Activated CD4-positive, alpha-beta T cell treated with anti-CD3 and anti-CD28 coated beads for 4 hours (primary cell): ENCODE measurements around the gene EMSY.
"Not testable (repeated sequence)": the region's sequence is repeated elsewhere in the genome, so short reads cannot be mapped to it uniquely, and the experiment has no call there.

Experiments used
- DNase-seq, 2 donors: peaks; one replicate each; pipeline ENCODE4 v3.0.0-alpha.2; 2020

EMSY gene

DNA sequence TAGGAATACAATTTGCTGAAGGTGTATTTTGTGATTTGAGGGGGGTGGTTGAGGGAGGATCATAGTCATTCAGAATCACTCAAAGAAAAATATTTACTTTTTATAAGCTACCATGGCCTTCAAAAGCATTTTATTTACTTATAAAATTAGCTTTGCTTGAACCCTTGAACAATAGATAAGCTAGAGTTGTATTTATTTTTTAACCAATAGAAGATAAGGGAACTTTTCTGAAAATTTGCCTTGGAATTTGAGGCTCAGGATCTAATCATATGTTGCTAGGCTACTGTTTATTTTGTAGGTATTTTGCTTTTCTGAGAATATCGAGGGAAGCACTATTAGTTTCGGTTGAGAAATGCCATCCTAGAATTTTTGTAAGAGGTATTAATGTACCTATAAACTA, 82.1 kb downstream of the EMSY start:
- no peak for DNase-seq

DNA sequence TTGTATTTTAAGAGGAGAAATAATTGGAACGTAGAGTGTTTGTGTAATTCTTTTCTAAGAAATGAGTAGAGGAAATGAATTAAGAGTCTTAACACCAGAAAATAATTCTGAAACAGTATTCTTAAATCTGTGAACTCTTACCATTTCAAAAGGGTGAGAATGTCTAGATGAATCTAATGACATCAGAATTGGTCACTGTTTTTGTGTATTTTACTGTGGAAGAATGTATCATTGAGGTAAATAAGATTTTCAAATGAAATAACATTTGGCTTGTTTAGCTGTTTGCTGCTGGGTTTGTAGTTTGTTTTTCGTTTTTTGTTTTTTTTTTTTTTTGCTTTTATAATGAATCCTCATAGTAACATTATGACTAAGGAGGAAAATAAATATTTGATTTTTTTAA, 97.6 kb downstream of the EMSY start:
- no peak for DNase-seq

DNA sequence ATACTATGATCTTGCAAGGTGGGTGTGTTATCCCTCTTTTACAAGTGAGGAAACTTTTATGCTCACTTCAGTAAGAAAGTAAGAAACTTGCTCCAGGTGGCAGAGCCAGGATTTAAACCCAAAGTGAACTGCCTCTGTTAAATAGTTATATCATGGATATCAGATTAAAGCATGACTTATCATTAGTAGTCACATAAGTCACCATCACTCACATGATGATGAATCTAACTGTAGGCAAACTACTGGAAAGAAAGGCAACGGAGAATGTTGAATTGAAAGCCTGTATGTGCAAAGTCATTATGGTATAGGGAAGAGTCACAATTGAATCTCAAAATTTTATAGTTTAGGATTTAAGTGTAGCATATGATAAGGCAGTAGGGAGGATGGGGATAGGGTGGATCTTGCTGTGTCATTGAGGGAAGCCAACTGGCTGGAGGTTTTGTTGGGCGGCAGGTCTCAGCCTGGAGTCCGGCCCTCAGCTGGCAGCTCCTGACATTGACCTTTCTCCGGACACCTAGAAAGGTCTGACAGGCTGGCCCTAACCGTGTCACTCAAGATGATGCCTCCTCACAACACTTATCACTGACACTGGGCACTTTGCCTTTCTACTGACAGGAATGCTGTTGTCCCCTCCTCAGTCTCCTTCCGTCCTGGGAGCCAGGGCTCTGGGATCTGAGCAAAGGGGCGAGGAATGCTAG, 98.3 kb downstream of the EMSY start:
- DNase-seq = no peak

DNA sequence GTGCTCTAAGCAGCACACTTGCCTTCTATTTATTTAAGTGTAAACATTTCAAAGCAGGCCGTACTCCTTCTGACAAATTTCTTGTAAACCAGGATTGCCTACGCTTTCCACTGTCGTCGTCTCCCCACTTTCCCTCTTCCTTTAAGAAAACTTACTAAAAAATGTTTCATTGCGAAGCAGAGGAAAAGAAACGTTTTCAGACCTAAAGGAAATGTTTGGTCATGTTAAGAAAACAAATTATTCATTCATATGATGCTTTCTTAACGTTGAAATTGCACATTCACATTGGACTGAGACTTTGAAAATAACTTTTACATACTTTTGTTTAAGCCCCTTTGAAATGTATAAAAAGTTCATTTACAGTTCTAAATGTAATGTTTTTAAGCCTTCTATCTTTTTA, 106.0 kb downstream of the EMSY start:
- DNase-seq = no peak

DNA sequence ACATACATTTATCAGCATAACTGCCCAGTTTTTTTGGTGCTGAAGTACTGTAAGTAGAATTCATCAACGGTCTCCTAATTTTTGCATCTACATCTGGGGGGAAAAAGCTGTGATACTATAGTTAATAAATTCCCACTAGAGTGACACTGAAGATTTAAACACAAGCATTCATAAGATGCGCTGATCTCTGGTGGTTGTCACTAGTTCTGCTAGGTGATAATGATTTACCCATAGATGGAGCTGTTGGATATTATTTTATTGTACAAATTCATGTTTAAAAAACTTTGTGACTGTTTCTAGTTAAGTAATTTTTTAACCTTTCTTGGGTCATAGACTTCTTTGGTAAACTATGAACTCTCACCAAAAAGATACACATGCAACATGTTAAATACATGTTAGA, 106.6 kb downstream of the EMSY start:
- no peak for DNase-seq

DNA sequence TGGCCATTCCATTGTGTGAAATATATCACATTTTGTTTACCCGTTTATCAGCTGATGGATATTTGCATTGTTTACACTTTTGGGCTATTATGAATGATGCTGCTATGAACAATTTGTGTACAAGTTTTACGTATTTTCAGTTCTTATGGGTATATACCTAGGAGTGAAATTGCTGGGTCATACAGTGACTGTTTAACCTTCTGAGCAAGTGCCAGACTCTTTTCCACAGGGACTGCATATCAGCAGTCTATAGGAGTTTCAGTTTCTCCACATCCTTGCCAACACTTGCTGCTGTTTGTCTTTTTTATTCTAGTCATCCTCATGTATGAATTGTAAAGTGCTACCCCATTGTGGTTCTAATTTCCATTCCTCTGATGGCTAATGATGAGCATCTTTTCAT, 108.2 kb downstream of the EMSY start:
- DNase-seq = no peak

DNA sequence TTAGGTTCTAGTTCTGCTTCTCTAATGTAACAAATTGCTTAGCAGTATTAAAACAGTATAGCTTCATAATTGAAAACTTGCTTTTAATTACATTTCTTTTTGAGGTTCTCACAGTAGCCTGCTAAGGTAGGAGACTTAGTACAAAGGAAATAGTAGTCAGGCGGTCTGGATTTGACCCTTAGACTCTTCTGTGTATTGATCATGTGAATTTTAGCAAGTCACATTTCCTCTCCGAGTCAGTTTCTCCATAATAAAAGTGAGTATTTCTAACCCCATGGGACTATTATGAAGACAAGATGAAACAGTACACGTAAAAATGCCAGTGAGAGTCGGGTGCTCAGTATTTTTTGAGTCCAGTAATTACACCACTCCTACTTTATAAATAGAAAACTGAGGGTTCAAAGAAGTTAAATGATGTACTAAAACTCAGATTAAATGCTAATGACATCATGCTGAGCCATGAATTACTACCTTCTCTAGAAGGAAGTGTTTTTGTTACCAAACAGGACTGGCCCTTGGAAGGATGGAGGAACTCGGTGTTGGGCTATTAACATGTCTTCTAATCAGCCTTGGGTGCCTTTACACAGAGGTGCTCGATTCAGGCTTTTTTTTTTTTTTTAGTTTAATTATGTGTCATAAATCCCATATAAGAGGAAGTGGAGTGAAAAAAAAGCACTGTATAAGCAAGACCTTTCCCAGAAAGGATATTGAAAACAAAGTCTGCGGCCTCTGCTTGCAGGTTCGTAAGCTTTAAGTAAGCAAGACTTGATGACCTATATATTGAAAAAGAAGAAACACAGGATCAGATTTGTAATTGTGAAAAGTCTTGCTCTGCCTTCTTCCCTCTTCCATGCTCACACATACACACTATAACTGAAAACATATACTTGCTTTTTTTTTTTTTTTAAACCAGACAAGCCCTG, 109.0 kb downstream of the EMSY start:
- no peak for DNase-seq

DNA sequence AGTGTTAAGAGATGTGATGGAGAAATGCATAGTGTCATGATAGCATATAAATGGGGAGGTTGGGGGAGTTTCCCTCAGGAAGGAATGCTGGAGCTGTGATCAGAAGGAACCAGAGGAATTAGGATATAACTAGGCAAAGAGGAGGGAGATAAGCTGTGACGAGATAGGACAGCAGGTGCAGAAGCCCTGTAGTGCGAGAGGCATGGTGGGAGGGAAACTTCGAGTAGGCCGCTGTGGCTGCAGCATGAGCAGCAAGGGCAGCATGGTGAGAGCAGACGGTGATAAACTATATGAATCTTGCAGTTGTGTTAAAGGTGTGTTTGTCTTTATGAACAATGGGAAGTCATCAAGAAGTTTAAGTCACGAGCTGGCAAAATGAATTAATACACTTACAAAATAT, 109.9 kb downstream of the EMSY start:
- no peak for DNase-seq

DNA sequence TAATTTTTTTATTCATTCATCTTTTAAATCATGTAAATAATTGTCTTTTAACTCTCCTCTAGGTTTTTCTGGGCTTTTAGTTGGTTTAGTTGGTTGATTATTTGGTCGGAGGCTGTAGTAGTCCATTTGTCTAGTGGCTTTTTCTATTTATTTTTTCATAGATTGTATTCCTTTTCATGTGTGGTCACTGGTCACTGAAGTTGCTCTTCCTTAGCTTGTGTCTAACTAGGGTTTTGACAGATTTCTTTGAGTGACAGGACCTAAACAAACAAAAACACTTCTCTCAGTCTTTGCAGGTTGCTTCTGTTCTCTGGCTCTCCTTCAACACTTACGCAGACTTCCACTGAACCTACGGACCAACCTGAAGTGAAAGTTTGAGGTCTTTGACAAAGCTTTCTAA, 112.6 kb downstream of the EMSY start:
- DNase-seq = no peak

DNA sequence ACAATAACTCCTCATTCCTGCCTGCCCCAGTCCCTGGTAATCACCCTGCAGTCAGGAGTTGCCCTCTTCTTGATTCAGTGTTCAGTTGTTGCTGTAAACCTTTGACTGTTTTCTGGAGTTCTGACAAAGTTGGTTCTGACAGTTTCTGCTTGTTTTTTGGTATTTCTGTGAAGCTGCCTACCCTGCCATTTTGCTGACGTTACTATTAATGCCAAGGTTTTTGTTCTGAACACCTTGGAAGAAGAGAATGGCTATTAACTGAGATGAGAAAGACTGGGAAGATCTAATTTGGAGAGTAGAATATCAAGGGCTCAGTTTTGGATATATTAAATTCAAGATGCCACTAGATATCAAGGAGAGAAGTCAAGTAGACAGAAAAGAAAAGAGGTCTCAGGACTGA, 113.7 kb downstream of the EMSY start:
- DNase-seq = no peak

DNA sequence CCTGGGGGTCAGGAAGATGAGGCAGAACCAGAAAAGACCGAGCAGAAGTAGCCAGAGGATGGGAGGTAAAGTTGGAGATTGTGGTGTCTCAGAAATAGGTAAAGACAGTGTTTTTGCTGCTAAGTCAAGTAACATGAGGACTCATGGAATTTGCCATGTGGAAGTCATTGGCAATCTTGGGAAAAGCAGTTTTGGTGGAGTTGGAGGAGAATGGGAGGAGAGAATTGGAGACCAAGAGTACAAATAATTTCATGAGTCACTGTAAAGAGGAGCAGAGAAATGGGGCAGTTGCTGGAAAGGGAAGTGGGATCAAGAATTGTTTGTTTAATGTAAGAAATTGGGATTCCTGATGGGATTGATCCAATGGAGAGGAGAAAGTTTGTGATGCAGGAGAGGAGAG, 114.1 kb downstream of the EMSY start:
- no peak for DNase-seq

DNA sequence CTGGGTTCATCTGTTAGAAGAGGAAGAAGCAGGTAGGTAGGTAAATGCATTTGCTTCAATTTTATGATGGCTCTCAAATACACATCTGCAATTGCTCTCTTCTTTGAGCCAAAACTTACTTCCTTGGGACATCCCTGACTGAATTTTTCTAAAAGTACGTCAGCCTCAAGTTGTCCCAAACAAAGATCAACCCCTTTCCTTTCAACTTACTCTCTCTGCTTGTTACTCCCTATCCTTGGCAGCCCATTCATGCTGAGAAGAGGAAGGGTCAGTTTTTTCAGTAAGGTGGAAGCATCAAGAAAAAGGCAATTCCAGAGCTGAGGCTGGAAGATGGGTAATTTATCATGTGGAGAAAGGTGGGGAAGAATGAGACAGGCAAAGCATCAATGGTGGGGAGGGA, 114.5 kb downstream of the EMSY start:
- no peak for DNase-seq

DNA sequence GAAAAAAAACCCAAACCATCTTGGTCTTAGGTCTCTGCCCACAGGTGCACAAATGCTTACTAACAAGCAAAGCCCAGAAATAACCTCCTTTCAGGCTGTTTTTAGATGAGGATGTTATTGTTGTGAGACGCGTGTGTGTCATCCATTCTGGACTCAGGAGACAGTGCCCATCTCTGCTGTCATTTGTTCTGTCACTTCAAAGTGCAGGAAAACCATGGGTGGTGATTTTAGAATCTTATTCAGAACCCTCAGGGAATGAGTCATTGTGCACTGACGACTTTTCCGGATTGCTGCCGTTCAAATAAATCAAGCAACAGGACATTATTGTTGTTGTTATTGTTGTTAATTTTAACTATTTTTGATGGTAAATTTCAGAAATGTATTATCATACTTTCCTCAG, 115.4 kb downstream of the EMSY start:
- peak; percentile 12 to 28 for DNase-seq

DNA sequence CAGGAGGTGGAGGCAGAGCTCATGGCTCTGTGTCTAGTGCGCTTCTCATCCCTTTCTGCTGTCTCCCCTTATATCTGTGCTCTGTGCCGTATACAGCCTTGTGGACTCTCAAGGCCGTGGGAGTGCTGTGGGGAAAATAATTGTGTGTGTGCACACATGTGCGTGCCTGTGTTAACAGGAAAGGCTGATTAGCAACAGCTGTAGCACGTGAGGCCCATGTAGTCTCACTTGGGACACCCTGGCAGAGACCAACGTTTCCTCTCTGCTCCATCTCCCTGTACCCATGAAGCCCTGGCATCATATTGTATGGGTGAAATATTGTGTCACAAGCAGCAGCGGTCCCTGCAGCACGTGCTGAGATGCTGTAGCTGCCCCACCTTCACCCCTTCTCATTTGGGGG, 116.4 kb downstream of the EMSY start:
- DNase-seq = no peak

DNA sequence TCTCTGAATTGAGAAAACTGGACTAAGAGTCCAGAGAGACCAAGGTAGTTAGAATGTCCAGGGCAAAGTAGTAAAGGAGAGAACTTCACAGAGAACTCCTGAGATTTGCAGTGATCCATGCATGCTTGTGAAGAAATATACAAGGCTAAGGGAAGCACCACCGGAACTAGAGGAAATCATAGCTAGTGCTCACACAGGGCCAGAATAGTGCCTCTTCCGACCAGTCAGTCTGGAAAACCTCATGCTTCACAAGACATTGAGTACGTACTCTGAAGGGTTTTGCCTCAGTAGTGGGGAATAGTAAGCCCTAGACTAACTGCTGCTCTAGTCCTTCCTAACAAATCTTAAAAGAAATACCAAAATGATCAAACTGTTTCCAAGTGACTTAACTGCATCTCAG, 117.7 kb downstream of the EMSY start:
- no peak for DNase-seq

DNA sequence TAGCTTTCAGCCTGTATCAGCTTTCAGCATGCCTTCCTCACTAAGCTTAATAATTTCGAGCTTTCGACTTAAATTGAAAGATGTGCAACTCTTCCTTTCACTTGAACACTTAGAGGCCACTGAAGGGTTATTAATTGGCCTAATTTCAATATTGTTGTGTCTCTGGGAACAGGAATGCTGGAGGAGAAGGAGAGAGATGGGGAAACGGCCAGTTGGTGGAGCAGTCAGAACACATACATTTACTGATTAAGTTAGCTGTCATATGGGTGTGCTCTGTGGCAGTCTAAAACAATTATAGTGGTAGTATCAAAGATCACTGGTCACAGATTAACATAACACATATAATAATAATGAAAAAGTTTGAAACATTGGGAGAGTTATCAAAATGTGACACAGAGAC, 119.5 kb downstream of the EMSY start:
- no peak for DNase-seq

DNA sequence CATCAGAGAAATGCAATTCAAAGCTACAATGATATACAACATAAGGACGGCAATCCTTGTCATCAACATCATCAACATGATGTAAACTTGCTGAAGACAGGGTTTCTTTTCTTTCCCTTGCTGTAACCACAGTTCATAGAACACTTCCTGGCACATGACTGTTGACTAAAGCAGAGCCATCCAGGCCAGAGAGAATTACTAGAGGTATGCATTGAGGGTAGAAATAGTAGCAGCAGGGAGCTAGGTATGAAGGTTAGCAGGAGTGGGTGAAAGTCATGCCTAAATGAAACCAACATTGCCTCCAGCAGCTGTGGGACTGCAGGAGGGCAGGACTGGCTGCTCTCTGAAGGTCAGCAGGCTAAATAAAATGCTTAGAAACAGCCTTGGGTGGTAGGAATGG, 122.0 kb downstream of the EMSY start:
- no peak for DNase-seq

DNA sequence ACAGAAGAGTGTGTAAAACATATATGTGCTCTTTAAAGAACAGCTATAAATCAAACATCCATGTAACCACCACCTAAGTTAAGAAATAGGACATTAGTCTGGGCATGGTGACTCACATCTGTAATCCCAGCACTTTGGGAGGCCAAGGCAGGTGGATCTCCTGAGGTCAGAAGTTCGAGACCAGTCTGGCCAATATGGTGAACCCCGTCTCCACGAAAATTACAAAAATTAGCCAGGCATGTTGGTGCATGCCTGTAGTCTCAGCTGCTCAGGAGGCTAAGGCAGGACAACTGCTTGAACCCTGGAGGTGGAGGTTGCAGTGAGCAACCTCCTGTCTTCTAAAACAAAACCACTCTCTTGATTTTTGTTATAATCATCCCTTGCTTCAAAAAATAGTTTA, 122.4 kb downstream of the EMSY start:
- DNase-seq = no peak

DNA sequence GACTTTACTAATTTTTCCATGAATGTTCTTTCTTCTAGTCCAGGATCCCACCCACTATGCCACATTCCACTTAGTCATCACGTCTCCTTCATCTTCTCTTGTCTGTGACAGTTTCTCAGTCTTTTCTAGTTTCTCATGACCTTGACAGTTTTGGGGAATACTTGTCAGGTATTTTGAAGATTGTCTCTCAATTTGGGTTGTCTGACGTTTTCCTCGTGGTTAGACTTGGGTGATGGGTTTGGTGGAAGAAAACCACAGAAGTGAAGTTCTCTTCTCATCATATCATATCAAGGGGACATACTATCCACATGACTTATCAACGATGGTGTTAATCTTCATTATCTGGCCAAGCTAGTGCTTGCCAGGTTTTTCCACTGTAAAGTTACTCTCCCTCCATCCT, 123.3 kb downstream of the EMSY start:
- DNase-seq = no peak

DNA sequence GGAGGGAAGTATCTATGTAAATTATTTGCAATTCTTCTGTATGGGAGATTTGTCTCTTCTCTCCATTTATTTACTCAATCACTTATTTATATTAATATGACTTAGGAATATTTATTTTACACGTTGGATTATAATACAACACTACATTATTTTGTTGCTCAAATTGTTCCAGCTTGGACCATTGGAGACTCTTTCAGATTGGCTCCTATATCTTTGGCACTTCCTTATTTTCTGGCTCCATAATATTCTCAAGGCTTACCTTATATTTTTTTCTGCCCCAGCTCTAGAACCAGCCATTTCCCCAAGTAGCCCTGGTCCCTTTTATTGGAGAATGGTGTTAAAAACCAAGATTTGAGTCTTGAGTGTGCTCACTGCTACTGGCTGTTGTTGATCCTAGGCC, 123.8 kb downstream of the EMSY start:
- no peak for DNase-seq

DNA sequence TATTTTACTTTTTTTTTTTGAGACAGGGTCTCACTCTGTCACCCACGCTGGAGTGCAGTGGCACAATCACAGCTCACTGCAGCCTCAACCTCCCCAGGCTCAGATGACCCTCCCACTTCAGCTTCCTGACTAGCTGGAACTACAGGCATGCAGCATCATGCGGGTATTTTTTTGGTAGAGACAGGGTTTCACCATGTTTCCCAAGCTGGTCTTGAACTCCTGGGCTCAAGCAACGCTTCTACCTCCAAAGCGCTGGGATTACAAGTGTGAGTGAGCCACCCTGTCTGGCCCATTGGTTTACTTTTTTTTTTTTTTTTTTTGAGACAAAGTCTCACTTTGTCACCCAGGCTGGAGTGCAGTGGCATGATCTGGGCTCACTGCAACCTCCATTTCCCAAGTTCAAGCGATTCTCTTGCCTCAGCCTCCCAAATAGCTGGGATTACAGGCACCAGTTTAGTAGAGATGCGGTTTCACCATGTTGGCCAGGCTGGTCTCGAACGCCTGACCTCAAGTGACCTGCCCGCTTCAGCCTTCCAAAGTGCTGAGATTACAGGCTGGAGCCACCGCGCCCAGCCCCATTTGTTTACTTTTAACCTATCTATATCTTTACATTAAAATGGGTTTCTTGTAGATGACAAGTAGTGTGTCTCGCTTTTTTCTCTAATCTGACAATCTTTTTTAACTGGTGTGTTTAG, 127.5 kb downstream of the EMSY start:
- not testable (repeated sequence) for DNase-seq

DNA sequence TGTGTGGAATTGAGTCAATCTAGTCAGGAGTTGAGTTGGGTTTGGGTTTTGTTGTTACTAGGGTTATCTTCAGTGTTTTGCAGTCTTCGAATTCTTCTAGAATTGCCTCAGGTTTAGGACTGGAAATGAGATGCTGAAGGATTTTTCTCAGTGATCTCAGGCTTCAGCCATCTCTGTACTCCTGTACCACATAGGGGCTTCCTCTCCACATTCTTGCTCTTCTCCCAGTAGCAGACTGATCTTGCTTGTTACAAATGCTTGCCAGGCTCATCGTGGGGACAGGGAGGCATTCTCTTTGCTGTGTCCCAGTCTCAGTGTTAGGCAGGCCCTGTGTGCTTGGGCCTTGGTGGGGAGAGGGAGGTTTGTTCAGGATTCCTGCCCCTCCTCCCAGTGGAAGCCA, 129.6 kb downstream of the EMSY start:
- DNase-seq = no peak

DNA sequence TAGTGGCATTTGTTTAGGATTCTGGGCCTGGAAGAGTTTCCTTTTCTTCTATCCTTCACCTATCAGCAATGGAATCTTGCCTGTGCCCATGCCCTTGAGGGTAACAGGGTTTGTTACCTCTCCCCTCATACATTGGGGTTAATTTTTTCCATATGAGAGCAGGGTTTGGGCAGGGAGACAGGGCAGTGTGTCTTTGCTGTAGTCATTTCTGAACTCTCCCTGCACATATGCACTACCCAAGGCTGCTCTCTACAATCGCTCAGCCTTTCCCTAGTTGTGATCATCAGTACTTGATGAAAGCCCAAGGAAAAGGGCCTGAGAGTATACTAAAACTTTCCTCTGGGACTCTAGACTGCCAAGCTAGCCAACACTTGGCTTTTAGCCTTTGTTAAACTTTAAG, 130.1 kb downstream of the EMSY start:
- no peak for DNase-seq
